ENCODE data around the gene PMS1.

DNA sequence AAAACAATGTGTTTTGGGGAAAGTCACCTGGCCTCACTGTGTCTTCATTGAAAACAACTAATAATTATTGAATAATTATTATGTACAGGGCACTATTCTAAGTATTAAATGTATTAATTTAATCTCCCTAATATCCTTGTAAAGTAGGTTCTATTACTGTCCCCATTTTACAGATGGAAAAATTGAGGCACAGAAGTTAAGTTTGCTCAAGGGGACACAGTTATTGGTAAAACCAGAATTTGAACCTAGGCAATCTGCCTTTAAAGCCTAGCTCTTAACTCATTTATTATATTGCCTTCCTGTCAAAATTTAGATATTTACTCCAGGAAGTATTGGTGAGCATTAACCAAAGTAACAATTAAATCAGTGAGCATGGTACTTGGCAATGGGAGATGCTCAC, 84.6 kb downstream of the PMS1 start:
- TF ChIP-seq, protein P1, sequence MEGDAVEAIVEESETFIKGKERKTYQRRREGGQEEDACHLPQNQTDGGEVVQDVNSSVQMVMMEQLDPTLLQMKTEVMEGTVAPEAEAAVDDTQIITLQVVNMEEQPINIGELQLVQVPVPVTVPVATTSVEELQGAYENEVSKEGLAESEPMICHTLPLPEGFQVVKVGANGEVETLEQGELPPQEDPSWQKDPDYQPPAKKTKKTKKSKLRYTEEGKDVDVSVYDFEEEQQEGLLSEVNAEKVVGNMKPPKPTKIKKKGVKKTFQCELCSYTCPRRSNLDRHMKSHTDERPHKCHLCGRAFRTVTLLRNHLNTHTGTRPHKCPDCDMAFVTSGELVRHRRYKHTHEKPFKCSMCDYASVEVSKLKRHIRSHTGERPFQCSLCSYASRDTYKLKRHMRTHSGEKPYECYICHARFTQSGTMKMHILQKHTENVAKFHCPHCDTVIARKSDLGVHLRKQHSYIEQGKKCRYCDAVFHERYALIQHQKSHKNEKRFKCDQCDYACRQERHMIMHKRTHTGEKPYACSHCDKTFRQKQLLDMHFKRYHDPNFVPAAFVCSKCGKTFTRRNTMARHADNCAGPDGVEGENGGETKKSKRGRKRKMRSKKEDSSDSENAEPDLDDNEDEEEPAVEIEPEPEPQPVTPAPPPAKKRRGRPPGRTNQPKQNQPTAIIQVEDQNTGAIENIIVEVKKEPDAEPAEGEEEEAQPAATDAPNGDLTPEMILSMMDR (conservative IDR thresholded peaks at IDR 0.05; ENCODE audit: low read length): no peak
- TF ChIP-seq EZH2phosphoT487 (IDR thresholded peaks at IDR 0.05; ENCODE audit: borderline replicate concordance): no peak
